Calu3 (cell line): Measurements from ENCODE around the gene SPART. TPM values are rescaled to one million over a fixed set of nuclear protein-coding genes. Genes with fewer than 3 reads are reported as not detected.

Experiments
- BruUV-seq: library from RNA; stranded (reverse); fragments of 400-500 nt; replicated peaks from 2 replicates; lab custom pipeline; 2021; lab: Mats Ljungman, UMichigan
- CTCF ChIA-PET: fragments of 300-600 bp; sonication (Branson Sonifier 250); formaldehyde crosslinking; loops from one replicate; lab custom pipeline; 2022; ENCODE audit warnings: antibody characterized with exemption; lab: Charles Lee
- DNase-seq: peaks from one replicate; pipeline ENCODE4 v3.0.0; 2022
- H3K27ac Mint-ChIP-seq: one replicate; pipeline ENCODE4 v1.8.0; 2022; ENCODE audit warnings: mixed read lengths; ENCODE audit not compliant: unreplicated experiment
- H3K27me3 Mint-ChIP-seq: one replicate; pipeline ENCODE4 v1.8.0; 2022; ENCODE audit warnings: mixed read lengths; ENCODE audit not compliant: unreplicated experiment
- H3K36me3 Mint-ChIP-seq: one replicate; pipeline ENCODE4 v1.8.0; 2022; ENCODE audit warnings: mild to moderate bottlenecking, moderate library complexity, mixed read lengths; ENCODE audit not compliant: insufficient read depth, unreplicated experiment
- H3K4me1 Mint-ChIP-seq: one replicate; pipeline ENCODE4 v1.8.0; 2022; ENCODE audit warnings: mild to moderate bottlenecking, low read depth, mixed read lengths; ENCODE audit not compliant: unreplicated experiment
- H3K4me3 Mint-ChIP-seq: one replicate; pipeline ENCODE4 v1.8.0; 2022; ENCODE audit warnings: mild to moderate bottlenecking, low read depth, moderate library complexity, mixed read lengths; ENCODE audit not compliant: unreplicated experiment
- H3K9me3 Mint-ChIP-seq: one replicate; pipeline ENCODE4 v1.8.0; 2022; ENCODE audit warnings: low read depth, mixed read lengths; ENCODE audit not compliant: unreplicated experiment
- intact Hi-C: fragments of 100-400 bp; cut with micrococcal nuclease; formaldehyde crosslinking; loops from one replicate; pipeline ENCODE4 v1.10.0; 2022; ENCODE audit not compliant: unreplicated experiment
- total RNA-seq: library from RNA; stranded (reverse); gene quantifications from 2 replicates; pipeline ENCODE4 v1.2.3, GENCODE V29; 2022
- TF ChIP-seq, protein P1 (sequence below): fragments of 200-600 bp; IDR thresholded peaks from one replicate; pipeline ENCODE4 v1.8.0; 2022; ENCODE audit warnings: antibody characterized with exemption; ENCODE audit not compliant: unreplicated experiment

Gene SPART
- total RNA-seq, 1 experiment from 2014 or later, result not detected

DNA sequence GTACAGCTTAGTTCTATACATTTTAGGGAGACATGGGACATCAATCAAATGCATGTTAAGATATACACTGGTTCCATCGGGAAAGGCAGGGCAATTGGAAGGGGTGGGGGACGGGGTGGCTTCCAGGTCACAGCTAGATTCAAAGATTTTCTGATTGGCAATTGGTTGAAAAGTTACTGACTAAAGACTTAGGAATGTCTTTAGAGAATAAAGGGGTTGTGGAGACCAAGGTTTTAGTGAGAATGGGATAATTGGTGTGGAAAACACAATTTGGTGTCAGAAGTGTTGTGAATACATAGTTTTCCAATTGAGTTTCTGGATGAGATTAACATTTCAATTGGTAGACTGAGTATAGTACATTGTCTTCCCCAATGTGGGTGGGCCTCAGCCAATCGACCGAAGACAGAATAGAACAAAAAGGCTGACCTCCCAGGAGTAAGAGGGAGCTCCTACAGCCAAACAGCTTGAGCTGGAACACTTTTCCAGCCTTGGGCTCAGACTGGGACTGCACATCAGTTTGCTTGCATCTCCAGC is 47.6 kb downstream of the SPART start:
- no peaks in the 10 kb centered on the region for H3K4me1 Mint-ChIP-seq
- no peaks in the 10 kb centered on the region for H3K27me3 Mint-ChIP-seq
- H3K4me3 Mint-ChIP-seq, result no peak overlapping the region
- no TSS peak for BruUV-seq
- intact Hi-C loops, result no loop called here
- CTCF ChIA-PET, result no interaction called here
- H3K27ac Mint-ChIP-seq, result no peak overlapping the region
- no peak for DNase-seq
- no peaks in the 10 kb centered on the region for H3K36me3 Mint-ChIP-seq
- TF ChIP-seq, protein P1, sequence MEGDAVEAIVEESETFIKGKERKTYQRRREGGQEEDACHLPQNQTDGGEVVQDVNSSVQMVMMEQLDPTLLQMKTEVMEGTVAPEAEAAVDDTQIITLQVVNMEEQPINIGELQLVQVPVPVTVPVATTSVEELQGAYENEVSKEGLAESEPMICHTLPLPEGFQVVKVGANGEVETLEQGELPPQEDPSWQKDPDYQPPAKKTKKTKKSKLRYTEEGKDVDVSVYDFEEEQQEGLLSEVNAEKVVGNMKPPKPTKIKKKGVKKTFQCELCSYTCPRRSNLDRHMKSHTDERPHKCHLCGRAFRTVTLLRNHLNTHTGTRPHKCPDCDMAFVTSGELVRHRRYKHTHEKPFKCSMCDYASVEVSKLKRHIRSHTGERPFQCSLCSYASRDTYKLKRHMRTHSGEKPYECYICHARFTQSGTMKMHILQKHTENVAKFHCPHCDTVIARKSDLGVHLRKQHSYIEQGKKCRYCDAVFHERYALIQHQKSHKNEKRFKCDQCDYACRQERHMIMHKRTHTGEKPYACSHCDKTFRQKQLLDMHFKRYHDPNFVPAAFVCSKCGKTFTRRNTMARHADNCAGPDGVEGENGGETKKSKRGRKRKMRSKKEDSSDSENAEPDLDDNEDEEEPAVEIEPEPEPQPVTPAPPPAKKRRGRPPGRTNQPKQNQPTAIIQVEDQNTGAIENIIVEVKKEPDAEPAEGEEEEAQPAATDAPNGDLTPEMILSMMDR, result no peak
- no peaks in the 10 kb centered on the region for H3K9me3 Mint-ChIP-seq

GRCh38 chr13:36297366-36298338 is 48.5 kb downstream of the SPART start, which contains the start of gene CCDC169:
Gene CCDC169, minus strand, starts transcription at chr13:36297814. Its CDS starts 95 bp downstream, at chr13:36297719.
- Mint-ChIP-seq H3K9me3 (no peaks in the 10 kb centered on the region), H3K4me1 (no peaks in the 10 kb centered on the region), H3K36me3 (no peaks in the 10 kb centered on the region), H3K27ac (no peak within 1 kb of the TSS), H3K4me3 (no peak within 1 kb of the TSS), H3K27me3 (no peaks in the 10 kb centered on the region)
- intact Hi-C loops, result no loop called here
- TF ChIP-seq, protein P1, result no peak
- CTCF ChIA-PET, result no interaction called here
- DNase-seq, result no peak
- BruUV-seq, result no TSS peak

DNA sequence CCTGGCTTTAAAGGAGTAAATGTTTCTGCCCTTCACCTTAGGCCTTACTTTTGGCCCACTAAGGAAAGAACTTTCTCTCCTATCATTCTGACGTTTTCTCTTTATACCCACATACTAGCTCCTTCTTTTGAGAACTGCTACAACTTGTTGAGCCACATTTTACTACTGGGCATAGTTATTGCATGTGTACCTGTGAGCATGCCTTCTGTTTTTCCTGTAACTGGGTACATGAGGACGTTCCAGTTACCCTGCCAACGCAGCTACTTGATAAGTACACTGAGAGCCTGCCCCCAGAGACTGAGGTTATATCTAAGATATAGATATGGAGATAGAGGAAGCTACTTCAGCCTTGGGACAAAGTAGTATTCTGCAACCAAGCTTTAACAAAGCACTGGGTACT is 52.1 kb downstream of the SPART start:
- Mint-ChIP-seq H3K36me3 (no peaks in the 10 kb centered on the region), H3K4me3 (no peak overlapping the region), H3K27ac (no peak overlapping the region), H3K4me1 (no peaks in the 10 kb centered on the region), H3K27me3 (no peaks in the 10 kb centered on the region), H3K9me3 (no peaks in the 10 kb centered on the region)
- intact Hi-C loops, result no loop called here
- no TSS peak for BruUV-seq
- no peak for DNase-seq
- TF ChIP-seq, protein P1, result no peak
- CTCF ChIA-PET, result no interaction called here

DNA sequence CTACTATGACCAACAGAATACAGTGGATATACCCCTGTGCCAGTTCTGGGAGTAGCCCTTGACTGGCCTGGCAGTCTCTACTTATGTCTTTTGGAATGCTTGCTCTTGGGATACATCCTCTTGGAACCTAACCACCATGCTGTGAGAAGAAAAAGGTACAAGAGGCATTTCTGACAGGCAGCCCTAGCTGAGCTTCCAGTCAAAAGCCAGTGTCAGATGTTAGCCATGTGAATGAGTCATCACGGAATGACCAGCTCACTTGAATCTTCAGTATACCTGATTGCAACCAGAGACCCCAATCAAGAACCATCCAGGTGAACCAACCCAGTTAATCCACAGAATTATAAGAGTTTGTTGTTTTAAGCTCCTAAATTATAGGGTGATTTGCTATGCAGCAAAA is 52.7 kb downstream of the SPART start:
- no peaks in the 10 kb centered on the region for H3K27me3 Mint-ChIP-seq
- no peaks in the 10 kb centered on the region for H3K36me3 Mint-ChIP-seq

More for the DNA sequence above, 52.7 kb downstream of the SPART start:
- H3K4me3 Mint-ChIP-seq, result no peak overlapping the region
- no peaks in the 10 kb centered on the region for H3K4me1 Mint-ChIP-seq
- CTCF ChIA-PET, result no interaction called here
- H3K9me3 Mint-ChIP-seq, result no peaks in the 10 kb centered on the region
- DNase-seq, result no peak
- no TSS peak for BruUV-seq
- TF ChIP-seq, protein P1, result no peak
- no peak overlapping the region for H3K27ac Mint-ChIP-seq
- intact Hi-C loops, result no loop called here
